HepG2 (cell line): ENCODE measurements around the gene SDHAF3. TPM values are rescaled to one million over a fixed set of nuclear protein-coding genes. Genes with fewer than 3 reads are reported as not detected.

Experiments used
- ADNP ChIP-seq: sonication (generic); formaldehyde crosslinking; IDR thresholded peaks from 2 replicates; pipeline ENCODE4 v1.4.0; 2020; ENCODE audit warnings: missing genetic modification reagents
- ATF6 ChIP-seq: sonication (generic); formaldehyde crosslinking; conservative IDR thresholded peaks from 2 replicates; pipeline ENCODE4 v1.4.0; 2020; ENCODE audit warnings: missing genetic modification reagents
- CREBL2 ChIP-seq: sonication (generic); formaldehyde crosslinking; IDR thresholded peaks from 2 replicates; pipeline ENCODE4 v1.8.1; 2023; ENCODE audit warnings: missing genetic modification reagents, mild to moderate bottlenecking, borderline replicate concordance
- ELK4 ChIP-seq: sonication (generic); formaldehyde crosslinking; IDR thresholded peaks from 2 replicates; pipeline ENCODE4 v1.9.0; 2021; ENCODE audit warnings: missing genetic modification reagents, borderline replicate concordance
- ETV5 ChIP-seq: IDR thresholded peaks from 2 replicates; pipeline ENCODE4 v1.6.1; 2018; ENCODE audit warnings: missing biosample characterization, missing genetic modification reagents, inconsistent platforms, borderline replicate concordance
- FOXJ3 ChIP-seq: sonication (generic); formaldehyde crosslinking; IDR thresholded peaks from 2 replicates; pipeline ENCODE4 v1.4.0; 2020; ENCODE audit warnings: missing genetic modification reagents, mild to moderate bottlenecking, borderline replicate concordance
- IKZF5 ChIP-seq: IDR thresholded peaks from 2 replicates; pipeline ENCODE4 v1.6.1; 2018; ENCODE audit warnings: missing genetic modification reagents, mild to moderate bottlenecking, missing compliant biosample characterization
- PAF1 ChIP-seq: IDR thresholded peaks from 2 replicates; pipeline ENCODE4 v1.6.1; 2016; ENCODE audit warnings: missing genetic modification reagents, missing compliant biosample characterization
- PBX3 ChIP-seq: sonication (generic); formaldehyde crosslinking; IDR thresholded peaks from 2 replicates; pipeline ENCODE4 v1.8.1; 2023; ENCODE audit warnings: missing genetic modification reagents, inconsistent platforms, borderline replicate concordance
- PCBP1 ChIP-seq: fragments of 200-400 bp; formaldehyde crosslinking; IDR thresholded peaks from 2 replicates; pipeline ENCODE4 v1.6.1; 2017; ENCODE audit warnings: mild to moderate bottlenecking, low read depth, low read length, borderline replicate concordance
- ZHX2 ChIP-seq, 2 experiments: sonication (generic) in 1 of 2; formaldehyde crosslinking in 1 of 2; IDR thresholded peaks; 2 replicates each; pipeline versions ENCODE4 v1.6.1 to v1.9.0; 2014 to 2022; ENCODE audit warnings: antibody characterized with exemption in 1 of 2, borderline replicate concordance in 1 of 2, inconsistent platforms in 1 of 2, low read depth in 1 of 2, missing genetic modification reagents in 1 of 2
- ZNF12 ChIP-seq: sonication (generic); formaldehyde crosslinking; IDR thresholded peaks from 2 replicates; pipeline ENCODE4 v1.5.0; 2020; ENCODE audit warnings: missing genetic modification reagents
- ZNF207 ChIP-seq: fragments of 450-650 bp; IDR thresholded peaks from 2 replicates; pipeline ENCODE4 v1.6.1; 2016; ENCODE audit warnings: antibody characterized with exemption, borderline replicate concordance
- ZNF468 ChIP-seq: sonication (generic); formaldehyde crosslinking; IDR thresholded peaks from 2 replicates; pipeline ENCODE4 v1.8.0; 2022; ENCODE audit warnings: mild to moderate bottlenecking, moderate library complexity, missing genetic modification reagents
- ZNF674 ChIP-seq: sonication (generic); formaldehyde crosslinking; IDR thresholded peaks from 2 replicates; pipeline ENCODE4 v1.5.0; 2020; ENCODE audit warnings: low read depth, mild to moderate bottlenecking, missing genetic modification reagents
- ZNF768 ChIP-seq: sonication (generic); formaldehyde crosslinking; IDR thresholded peaks from 2 replicates; pipeline ENCODE4 v1.4.0; 2020; ENCODE audit warnings: missing genetic modification reagents
- polyA plus RNA-seq, 8 experiments: library from polyadenylated mRNA; depleted of rRNA in 3 of 8; stranded (reverse) in 7 of 8; unstranded in 1 of 8; fragments of >200 nt; fragmentation: Illumina TruSeq in 4 of 8; extraction: Trizol in 4 of 8; gene quantifications; 2 replicates each; pipeline versions ENCODE4 v1.2.1 to v1.2.3, GENCODE V29; 2011 to 2016; ENCODE audit warnings: low read depth in 4 of 8, missing spikeins in 1 of 8, mixed read lengths in 1 of 8; ENCODE audit not compliant: insufficient read depth in 1 of 8
- total RNA-seq, 5 experiments: library from RNA; depleted of rRNA; stranded (reverse); fragments of >200 nt; fragmentation: Illumina TruSeq; extraction: Trizol; gene quantifications; 2 replicates each; pipeline ENCODE4 v1.2.3, GENCODE V29; 2016; ENCODE audit warnings: low read depth in 1 of 5

The SDHAF3 gene
- total and polyA plus RNA-seq, 2 of the 13 experiments (the other 11 are each of a cell fraction or from before 2014, with no cell fraction given): 15.2 to 32.6 TPM

DNA sequence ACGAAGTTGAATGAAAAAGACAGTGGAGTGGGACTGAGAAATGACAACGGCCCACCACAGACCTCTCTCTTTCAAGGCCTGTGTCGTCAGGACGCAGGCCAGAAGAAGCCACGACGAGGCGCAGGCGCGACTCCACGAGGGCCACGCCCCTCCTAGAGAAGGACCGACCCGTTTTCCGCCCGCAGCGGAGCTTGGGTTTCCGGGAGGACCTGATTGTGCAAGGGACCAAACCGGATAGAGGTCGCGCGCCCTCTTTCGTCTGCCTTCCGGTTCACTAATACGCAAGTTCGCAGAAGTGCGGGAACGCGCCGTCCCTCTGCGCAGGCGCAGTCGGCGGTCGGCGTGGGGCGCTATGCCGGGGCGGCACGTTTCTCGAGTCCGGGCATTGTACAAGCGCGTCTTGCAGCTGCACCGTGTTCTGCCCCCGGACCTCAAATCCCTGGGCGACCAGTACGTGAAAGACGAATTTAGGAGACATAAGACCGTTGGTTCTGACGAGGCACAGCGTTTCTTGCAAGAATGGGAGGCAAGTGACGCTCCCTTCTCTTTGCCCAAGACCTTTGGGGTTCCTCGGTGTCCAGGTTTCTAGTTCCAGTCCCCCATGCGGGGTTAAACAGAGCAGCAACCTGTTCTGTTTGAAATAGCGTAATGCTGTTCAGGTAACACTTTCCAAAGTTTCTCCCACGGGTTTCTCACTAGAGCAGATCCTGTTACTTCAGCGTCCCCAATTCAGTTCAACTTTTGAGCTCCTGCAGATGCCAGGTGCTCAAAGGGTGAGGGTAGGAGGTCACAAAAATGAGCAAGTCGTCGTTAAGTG lies at the start of gene SDHAF3 (continued):
- peak; percentile 83 for TF ChIP-seq ZHX2 (IDR thresholded peaks at IDR 0.05; ENCODE audit: low read depth)
- TF ChIP-seq ZHX2 (CRISPR knock-in tag; IDR thresholded peaks at IDR 0.05; ENCODE audit: borderline replicate concordance): no peak
- TF ChIP-seq ZNF12 (CRISPR knock-in tag): peak; percentile 89
- peak; percentile 89 for TF ChIP-seq IKZF5
- TF ChIP-seq ATF6 (CRISPR knock-in tag): no peak
- no peak; the same call in 1 of the 2 replicates for TF ChIP-seq CREBL2 (CRISPR knock-in tag)
- TF ChIP-seq PAF1 (CRISPR knock-in tag): no peak
- no peak for TF ChIP-seq ADNP (CRISPR knock-in tag)
- TF ChIP-seq ETV5: peak; percentile 95
- no peak for TF ChIP-seq ZNF674 (CRISPR knock-in tag)
- TF ChIP-seq ELK4 (CRISPR knock-in tag): peak; percentile 58; the same call in 1 of the 2 replicates
- TF ChIP-seq ZNF768 (CRISPR knock-in tag): peak; percentile 78
- no peak for TF ChIP-seq ZNF207
- TF ChIP-seq ZNF468: no peak
- no peak for TF ChIP-seq PBX3 (CRISPR knock-in tag)
- TF ChIP-seq FOXJ3 (CRISPR knock-in tag): peak; percentile 70; the same call in 1 of the 2 replicates
- TF ChIP-seq PCBP1: no peak
